GM12878 (cell line): ENCODE measurements around the gene C9orf50. TPM values are rescaled to one million over a fixed set of nuclear protein-coding genes. Genes with fewer than 3 reads are reported as not detected.

Experiments
- ATAC-seq: fragments of 200-7000 bp; cut with Tn5 transposase; 3 replicates; pipeline ENCODE4 v1.9.1; 2020; ENCODE audit warnings: mild to moderate bottlenecking, moderate library complexity
- BruUV-seq: library from RNA; stranded (reverse); fragments of 400-500 nt; replicated peaks from 2 replicates; lab custom pipeline; 2021; lab: Mats Ljungman, UMichigan
- CTCF ChIA-PET: fragments of 300-600 bp; sonication (Branson Sonifier 250); formaldehyde crosslinking; extraction: SDS; loops from one replicate; lab custom pipeline; 2021; ENCODE audit warnings: inconsistent platforms; lab: Yijun Ruan, JAX
- POLR2A ChIA-PET: fragments of 350-600 bp; formaldehyde crosslinking; extraction: SDS; loops from one replicate; lab custom pipeline; 2021; ENCODE audit warnings: inconsistent platforms; lab: Charles Lee
- RAD21 ChIA-PET: fragments of 300-600 bp; sonication (Branson Sonifier 250); formaldehyde crosslinking; loops from one replicate; lab custom pipeline; 2023; ENCODE audit warnings: antibody characterized with exemption; ENCODE audit not compliant: unreplicated experiment; lab: Charles Lee
- SMC1A ChIA-PET: fragments of 300-600 bp; sonication (Branson Sonifier 250); formaldehyde crosslinking; loops from one replicate; lab custom pipeline; 2023; ENCODE audit not compliant: unreplicated experiment, uncharacterized antibody; lab: Charles Lee
- DNase-seq: peaks from one replicate; pipeline ENCODE4 v3.0.0-alpha.2; 2011; ENCODE audit warnings: low read depth, low spot score
- FAIRE-seq: peaks from 3 replicates; lab custom pipeline; 2011; peaks lifted over from hg19 to GRCh38; lab: Jason Lieb, UNC
- H2AFZ ChIP-seq: 2 replicates; pipeline ENCODE4 v1.6.0; 2011; ENCODE audit warnings: low read depth, low read length, control low read depth; ENCODE audit not compliant: control insufficient read depth
- H3K27ac ChIP-seq: 2 replicates; pipeline ENCODE4 v1.5.1; 2011; ENCODE audit warnings: control low read depth; ENCODE audit not compliant: control insufficient read depth, insufficient read depth
- H3K27me3 ChIP-seq, 2 experiments: replicated peaks in 1 of 2; 2 replicates each; pipeline versions ENCODE4 v1.6.0 to v1.6.1; 2011; ENCODE audit warnings: low read length in 1 of 2; ENCODE audit not compliant: control insufficient read depth in 2 of 2, insufficient read depth in 2 of 2
- H3K36me3 ChIP-seq, 2 experiments: 2 replicates each; pipeline ENCODE4 v1.5.1; 2011; ENCODE audit warnings: low read length in 1 of 2; ENCODE audit not compliant: control insufficient read depth in 2 of 2, insufficient read depth in 2 of 2
- H3K4me1 ChIP-seq: 2 replicates; pipeline ENCODE4 v1.6.1; 2011; ENCODE audit warnings: mild to moderate bottlenecking, low read length, moderate library complexity, mixed read lengths; ENCODE audit not compliant: control insufficient read depth, insufficient read depth
- H3K4me2 ChIP-seq: 2 replicates; pipeline ENCODE4 v1.6.0; 2011; ENCODE audit warnings: control low read depth; ENCODE audit not compliant: control insufficient read depth, insufficient read depth
- H3K4me3 ChIP-seq: fragments of 200-600 bp; sonication (generic); 2 replicates; pipeline ENCODE4 v1.5.1; 2016
- H3K79me2 ChIP-seq: 2 replicates; pipeline ENCODE4 v1.6.0; 2011; ENCODE audit warnings: low read length; ENCODE audit not compliant: control insufficient read depth, insufficient read depth
- H3K9ac ChIP-seq: 2 replicates; pipeline ENCODE4 v1.8.0; 2011; ENCODE audit warnings: low read length, control low read depth, mixed read lengths; ENCODE audit not compliant: control insufficient read depth, insufficient read depth
- H3K9me3 ChIP-seq: replicated peaks from 3 replicates; pipeline ENCODE4 v1.5.1; 2011; ENCODE audit warnings: mild to moderate bottlenecking, low read length; ENCODE audit not compliant: control insufficient read depth, insufficient read depth
- H4K20me1 ChIP-seq: 2 replicates; pipeline ENCODE4 v1.6.0; 2011; ENCODE audit not compliant: control insufficient read depth, insufficient read depth
- FOXM1 ChIP-seq: IDR thresholded peaks from 2 replicates; pipeline ENCODE4 v1.6.1; 2012; ENCODE audit warnings: low read depth, mild to moderate bottlenecking, inconsistent platforms, low read length, moderate library complexity
- SPI1 ChIP-seq: IDR thresholded peaks from 2 replicates; pipeline ENCODE4 v1.6.1; 2011; ENCODE audit warnings: low read depth, mild to moderate bottlenecking, low read length, moderate library complexity, borderline replicate concordance; ENCODE audit not compliant: insufficient read depth
- ZNF384 ChIP-seq: IDR thresholded peaks from 2 replicates; pipeline ENCODE4 v1.6.1; 2012; ENCODE audit warnings: low read depth, mild to moderate bottlenecking, low read length, improper control_type of control experiment, borderline replicate concordance
- WGBS: methylation state at CpG from one replicate; pipeline ENCODE4 v1.1.6; 2016; ENCODE audit warnings: low lambda C conversion rate; ENCODE audit not compliant: insufficient replicate concordance, insufficient coverage; ENCODE audit errors: missing lambda C conversion rate; 5-methylcytosine and 5-hydroxymethylcytosine counted together
- in situ Hi-C: fragments of 300-500 bp; cut with MboI; formaldehyde crosslinking; loops from 9 replicates; pipeline ENCODE4 v1.14.3; 2018; ENCODE audit warnings: mixed read lengths
- intact Hi-C: fragments of 100-400 bp; cut with micrococcal nuclease; formaldehyde crosslinking; loops from one replicate; pipeline ENCODE4 v1.14.2; 2022; ENCODE audit not compliant: unreplicated experiment
- polyA plus RNA-seq, 11 experiments: library from polyadenylated mRNA; depleted of rRNA in 4 of 11; unstranded in 6 of 11; stranded (reverse) in 5 of 11; fragments of >200 nt; fragmentation: Nextera tagmentation in 4 of 11; fragmentation: Illumina TruSeq in 1 of 11; extraction: Ambion mirVana in 4 of 11; extraction: Trizol in 1 of 11; gene quantifications; 1 replicate in 1 of 11; 2 replicates in 10 of 11; pipeline versions ENCODE4 v1.2.1 to v1.2.3, GENCODE V29; 2011 to 2016; ENCODE audit warnings: inconsistent platforms in 2 of 11, missing spikeins in 2 of 11, low read depth in 1 of 11
- total RNA-seq, 4 experiments: library from RNA; depleted of rRNA in 3 of 4; stranded (reverse); fragments of >200 nt in 3 of 4; fragmentation: Illumina TruSeq in 1 of 4; extraction: Trizol in 1 of 4; gene quantifications; 2 replicates each; pipeline versions ENCODE4 v1.2.1 to v1.2.3, GENCODE V29; 2013 to 2021
- TF ChIP-seq, protein P1 (sequence below): IDR thresholded peaks from 2 replicates; pipeline ENCODE4 v1.6.1; 2012; ENCODE audit warnings: low read depth, low read length, improper control_type of control experiment
- TF ChIP-seq, protein P2 (sequence below): IDR thresholded peaks from 2 replicates; pipeline ENCODE4 v1.6.1; 2011; ENCODE audit warnings: borderline replicate concordance, low read depth, mild to moderate bottlenecking, moderate library complexity, mixed read lengths, low read length; ENCODE audit not compliant: insufficient read depth; ENCODE audit errors: extremely low read length

C9orf50 gene
- total and polyA plus RNA-seq, 10 of the 15 experiments (the other 5 are each of a cell fraction or from before 2014, with no cell fraction given): not detected

DNA sequence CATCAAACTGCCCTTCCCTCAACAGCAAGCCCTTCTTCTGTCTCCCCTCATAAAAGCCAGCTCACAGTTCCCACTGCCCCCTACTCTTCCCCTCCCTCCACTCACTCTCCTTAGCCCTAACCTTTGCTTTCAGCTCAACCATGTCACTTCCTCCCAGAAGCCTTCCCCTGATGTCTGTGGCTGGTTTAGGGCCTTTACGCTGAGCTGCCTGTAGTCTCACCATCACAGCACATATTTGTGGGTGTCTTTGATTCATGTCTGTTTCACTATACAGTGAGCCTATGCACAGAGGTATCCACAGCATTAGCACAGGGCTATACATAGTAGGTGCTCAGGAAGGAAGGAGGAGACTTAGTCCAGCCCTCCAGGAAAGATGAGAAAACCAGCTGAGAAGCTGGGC is 34.7 kb downstream of the C9orf50 start:
- H3K27me3 ChIP-seq: no peaks in the 10 kb centered on the region
- in situ Hi-C loops: no loop called here
- H3K9me3 ChIP-seq: 0 out of 3 replicates have a peak, but pooled peaks cover 1% of the 10 kb centered on the region
- H4K20me1 ChIP-seq: no peaks in the 10 kb centered on the region
- TF ChIP-seq SPI1 (peak; percentile 59; the same call in 1 of the 2 replicates), ZNF384 (no peak), FOXM1 (no peak)
- TF ChIP-seq, protein P1, sequence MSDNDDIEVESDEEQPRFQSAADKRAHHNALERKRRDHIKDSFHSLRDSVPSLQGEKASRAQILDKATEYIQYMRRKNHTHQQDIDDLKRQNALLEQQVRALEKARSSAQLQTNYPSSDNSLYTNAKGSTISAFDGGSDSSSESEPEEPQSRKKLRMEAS: no peak
- TF ChIP-seq, protein P2, sequence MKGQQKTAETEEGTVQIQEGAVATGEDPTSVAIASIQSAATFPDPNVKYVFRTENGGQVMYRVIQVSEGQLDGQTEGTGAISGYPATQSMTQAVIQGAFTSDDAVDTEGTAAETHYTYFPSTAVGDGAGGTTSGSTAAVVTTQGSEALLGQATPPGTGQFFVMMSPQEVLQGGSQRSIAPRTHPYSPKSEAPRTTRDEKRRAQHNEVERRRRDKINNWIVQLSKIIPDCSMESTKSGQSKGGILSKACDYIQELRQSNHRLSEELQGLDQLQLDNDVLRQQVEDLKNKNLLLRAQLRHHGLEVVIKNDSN: no peak
- H3K4me3 ChIP-seq: no peak overlapping the region
- BruUV-seq: no TSS peak
- WGBS: 90% methylated on average over 1 of the region's 1 CpG
- peak overlapping the region; percentile 9 for H2AFZ ChIP-seq
- ChIA-PET SMC1A (interaction anchor here (11.0 kb wide), 1 partner anchor 11 kb away, joined by 75 read pairs; no protein-coding TSS in a partner anchor), POLR2A (interaction anchor here (1.0 to 1.7 kb wide), 3 partner anchors 11 to 443 kb away, joined by 3 to 11 read pairs (median 3); no protein-coding TSS in a partner anchor), RAD21 (interaction anchor here (9.7 kb wide), 1 partner anchor 10 kb away, joined by 61 read pairs; no protein-coding TSS in a partner anchor), CTCF (interaction anchor here (0.9 to 1.5 kb wide), 6 partner anchors 9 to 455 kb away, joined by 3 to 8 read pairs (median 4); no protein-coding TSS in a partner anchor)
- peaks cover 1% of the 10 kb centered on the region; the same call in 1 of the 2 replicates for H3K79me2 ChIP-seq
- H3K36me3 ChIP-seq: no peaks in the 10 kb centered on the region
- no peak overlapping the region for H3K27ac ChIP-seq
- H3K4me1 ChIP-seq: peaks cover 37% of the 10 kb centered on the region
- no peak overlapping the region for H3K4me2 ChIP-seq
- ATAC-seq (peak; percentile 8; the same call in 2 of the 3 replicates), DNase-seq (no peak), FAIRE-seq (no peak)
- H3K9ac ChIP-seq: no peak overlapping the region
- intact Hi-C loops: no loop called here
